HL-60/S4 treated with phorbol 12-myristate 13-acetate at 8.2 ng/mL for 4 days and 3 days (cell line): ENCODE data around the gene RAD51B.

Experiments
- in situ Hi-C: fragments of 300-500 bp; cut with MboI; formaldehyde crosslinking; loops from 2 replicates; pipeline ENCODE4 v1.15.0; 2022; ENCODE audit warnings: low sequenced_read_pairs

The RAD51B gene

DNA sequence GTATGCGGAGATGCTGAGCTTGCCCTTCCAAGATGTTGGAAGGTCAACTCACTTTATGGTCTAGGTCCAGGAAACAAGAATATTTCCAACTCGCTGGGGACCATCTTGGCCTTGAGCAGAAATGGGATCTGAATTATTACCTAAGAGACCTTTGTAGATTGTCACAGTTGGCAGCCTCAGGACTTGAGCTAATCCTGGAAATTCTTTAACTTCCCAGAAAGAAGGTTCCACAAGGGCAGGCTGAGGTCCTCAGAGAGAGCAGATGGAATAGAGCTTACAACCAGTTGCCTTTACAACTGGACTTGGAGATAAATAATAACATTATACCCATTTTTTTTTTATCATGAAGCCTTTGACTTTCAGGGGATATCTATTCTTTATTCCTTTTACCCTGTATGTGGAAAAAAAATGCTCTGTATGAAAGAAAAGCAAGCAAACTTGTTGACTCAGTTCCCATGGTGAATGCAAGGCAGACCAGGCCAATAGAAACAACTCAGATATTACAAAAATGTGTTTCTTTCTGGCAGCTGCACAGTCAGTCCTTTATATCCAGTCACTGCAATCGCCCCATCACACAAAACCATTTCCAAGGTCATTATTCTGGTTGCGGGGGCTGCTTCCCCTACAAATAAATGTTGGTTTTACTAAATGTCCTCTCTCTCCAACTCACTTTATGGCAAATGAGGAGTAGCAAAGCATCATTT lies 571.9 kb downstream of the RAD51B start:
- in situ Hi-C loops = no loop called here

DNA sequence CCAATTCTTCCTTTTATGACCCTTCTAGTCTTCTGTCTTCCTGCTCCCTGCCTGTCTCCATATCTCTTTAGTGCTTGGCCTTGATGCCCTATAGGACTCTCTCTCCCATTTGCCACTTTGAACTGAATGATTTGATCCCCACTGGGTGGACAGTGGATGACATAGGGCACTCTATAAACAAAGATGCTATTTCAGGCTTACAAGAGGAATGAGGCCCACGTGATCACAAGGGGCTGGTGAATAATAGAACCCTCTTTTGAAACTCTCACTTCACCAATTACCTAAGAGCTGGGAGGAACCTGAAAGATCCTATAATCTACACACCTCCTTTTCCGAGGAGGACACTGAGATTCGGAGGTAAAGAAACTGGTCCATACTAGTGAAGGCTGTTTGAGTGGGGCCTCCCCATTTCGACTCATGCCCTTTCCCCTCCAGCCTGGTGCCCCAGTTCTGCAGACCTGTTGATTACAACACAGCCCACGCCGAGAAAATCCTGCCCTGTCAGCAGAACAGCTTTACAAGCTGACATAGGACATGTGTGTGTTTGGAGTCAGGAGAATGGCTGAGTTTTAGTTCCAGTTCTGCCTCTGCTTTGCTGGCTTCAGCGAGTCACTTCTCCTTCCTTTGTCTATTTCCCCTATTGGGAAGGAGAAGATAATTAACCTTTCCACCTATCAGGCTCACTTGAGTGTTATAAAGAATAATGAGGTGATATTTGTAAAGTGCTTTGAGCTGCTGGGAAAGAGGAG lies 573.0 kb downstream of the RAD51B start:
- in situ Hi-C loops = no loop called here

DNA sequence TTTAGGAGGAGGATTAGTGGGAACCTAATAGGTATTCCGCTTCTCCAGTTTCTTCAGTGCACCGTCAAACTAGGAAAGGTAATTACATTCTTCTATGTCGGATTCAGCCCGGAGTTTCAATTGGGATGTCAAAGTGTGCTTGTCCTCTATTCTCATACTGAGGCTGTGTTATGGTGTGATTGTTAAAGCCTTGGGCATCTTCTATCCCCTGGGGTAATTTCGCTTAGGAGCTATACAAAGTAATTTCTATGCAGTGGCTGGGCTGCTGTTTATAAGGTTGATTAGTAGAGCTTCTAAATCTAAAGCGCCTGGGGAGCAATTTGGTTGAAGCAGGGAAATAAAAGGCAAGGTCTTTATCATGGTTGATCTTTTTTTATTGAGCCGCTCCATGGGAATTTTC lies 573.7 kb downstream of the RAD51B start:
- in situ Hi-C loops = no loop called here

DNA sequence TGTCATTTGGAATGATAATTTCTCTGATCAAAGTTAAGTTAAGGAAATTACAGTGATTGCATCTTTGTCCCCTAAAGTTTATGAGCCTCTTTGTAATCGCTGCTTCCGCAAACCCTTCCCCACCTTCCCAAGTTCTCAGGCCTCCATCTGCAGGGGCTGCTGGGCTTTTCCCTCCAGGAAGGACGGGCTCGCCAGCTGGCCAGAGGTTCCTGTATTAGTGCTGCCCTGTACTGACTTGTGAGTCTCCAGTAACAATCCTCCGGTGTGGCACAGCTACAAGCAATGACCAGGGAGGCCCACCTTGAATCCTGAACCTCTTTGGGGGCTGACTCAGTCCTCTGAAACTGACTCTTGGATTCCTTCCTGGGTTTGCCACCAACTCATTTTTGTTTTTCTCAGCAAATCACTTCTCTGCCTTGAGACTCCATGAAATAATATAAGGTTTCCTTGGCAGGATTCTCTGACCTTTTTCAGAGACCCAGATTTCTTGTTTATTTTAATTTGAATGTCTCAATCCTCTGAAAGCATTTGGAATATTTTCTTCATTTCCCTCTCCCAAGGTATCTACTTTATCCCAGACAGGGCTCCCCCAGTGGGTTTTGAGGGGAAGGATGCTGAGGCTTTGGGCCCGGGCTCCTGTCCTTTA lies 574.7 kb downstream of the RAD51B start:
- in situ Hi-C loops = no loop called here

DNA sequence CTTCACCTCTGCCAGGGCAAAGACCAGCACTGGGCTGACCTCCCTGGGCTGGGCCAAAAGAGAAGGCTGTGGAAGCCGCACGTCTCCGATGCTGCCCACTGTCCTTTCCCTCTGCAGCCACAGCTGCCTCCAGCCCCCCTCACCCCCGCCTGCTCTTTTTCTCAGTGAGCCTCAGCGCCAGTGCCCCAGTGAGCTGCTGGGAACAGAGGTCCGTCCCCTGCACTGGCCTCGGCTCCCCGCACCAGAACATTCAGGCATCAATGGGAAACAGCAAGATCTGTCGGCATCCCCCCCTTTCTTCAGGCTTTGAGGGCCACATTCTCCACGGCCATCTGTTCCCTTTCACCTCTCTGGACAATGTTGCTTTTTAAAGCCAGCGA lies 575.2 kb downstream of the RAD51B start:
- in situ Hi-C loops = no loop called here

DNA sequence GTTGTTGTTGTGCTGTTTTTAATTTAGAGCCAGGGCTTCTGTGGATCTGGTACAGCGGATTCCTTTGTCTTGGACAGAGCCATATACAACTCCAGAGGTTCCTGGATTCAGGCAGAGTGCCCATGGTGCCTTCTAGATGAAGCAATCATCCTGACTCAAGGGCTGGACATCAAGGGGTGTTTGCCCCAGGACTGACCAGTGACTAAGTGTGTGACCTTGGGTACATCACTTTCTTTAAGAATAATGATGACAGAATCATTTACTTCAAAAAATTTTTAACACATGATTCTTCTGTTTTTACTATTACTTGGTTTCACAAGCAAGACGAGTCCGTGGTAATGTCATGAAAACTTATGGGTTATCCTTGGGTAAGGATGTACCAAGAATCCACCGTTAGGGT lies 576.0 kb downstream of the RAD51B start:
- in situ Hi-C loops = no loop called here

DNA sequence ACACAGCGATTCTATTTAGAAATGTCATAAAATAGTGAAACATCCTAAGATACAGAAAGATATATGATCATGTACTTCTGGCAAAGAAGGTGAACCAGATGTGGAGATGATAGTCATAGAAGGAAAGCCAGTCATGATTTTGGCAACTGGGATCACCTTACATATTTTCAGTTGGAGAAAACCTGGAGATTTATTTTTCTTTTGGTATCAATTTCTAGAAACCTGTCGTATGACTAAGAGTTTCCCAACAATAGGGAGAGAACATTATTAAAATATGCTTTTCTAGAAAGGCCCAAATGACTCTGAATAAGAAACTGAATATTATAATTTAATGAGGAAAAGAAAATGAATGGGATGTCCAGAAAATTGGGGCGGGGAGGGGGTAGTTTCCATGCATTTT lies 576.9 kb downstream of the RAD51B start:
- in situ Hi-C loops = no loop called here

DNA sequence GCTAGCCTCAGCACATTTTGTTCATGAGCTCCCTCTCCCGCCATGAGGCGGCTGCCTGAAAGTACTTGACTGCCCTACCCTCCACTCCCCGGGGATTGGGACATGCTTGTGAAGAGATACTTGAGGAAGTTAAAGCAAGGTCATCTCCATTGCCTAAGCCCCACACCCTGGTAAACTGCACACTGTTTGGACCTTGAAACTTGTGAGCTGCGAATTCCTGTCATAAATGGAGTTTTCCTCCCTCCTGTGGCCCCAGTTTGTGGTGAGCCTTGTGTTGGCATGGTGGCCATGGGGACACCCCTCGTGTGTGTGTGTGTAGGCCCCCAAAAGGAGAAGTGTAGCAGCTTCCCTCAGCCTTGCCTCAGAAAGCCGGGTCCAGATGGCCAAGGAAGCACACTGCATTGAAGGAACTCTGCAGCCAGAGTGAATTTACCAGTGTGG lies 577.8 kb downstream of the RAD51B start:
- in situ Hi-C loops = no loop called here

DNA sequence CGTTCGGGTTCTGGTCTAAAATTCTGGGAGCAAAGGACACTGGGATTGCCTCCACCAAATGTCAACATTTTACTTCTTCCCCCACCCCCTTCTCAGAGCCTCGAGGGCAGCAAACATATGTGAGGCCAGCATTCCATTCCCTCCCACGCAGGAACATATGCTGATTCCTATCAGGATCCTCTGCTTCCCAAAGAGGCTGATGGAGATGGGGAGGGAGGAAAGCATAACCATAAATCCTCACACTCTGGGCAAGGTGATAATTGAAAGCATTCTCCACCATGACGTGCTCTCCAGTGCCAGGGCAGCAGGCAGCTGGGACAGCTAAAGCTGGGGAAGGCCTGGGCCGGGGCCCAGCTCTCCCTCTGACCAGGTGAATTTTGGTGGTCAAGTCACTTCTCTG lies 578.2 kb downstream of the RAD51B start:
- in situ Hi-C loops = no loop called here

DNA sequence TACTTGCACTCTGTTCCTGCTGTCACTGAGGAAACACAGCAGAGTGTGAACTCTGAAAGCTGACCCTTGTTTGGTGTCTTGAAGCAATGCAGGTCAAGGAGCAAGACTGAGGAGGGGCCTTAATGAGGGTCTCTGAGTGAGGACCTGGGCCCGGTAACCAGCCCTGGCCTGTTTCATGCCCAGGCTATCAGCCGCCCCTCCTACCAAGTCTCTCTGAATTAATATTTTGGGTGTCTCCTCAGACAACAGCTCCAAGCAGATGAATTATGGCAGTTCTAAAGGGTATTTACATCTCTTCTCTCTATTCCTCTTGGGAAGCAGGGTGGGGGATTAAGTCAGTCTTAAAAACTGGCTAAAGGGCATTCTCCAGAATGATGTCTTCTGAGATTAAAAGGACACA lies 578.8 kb downstream of the RAD51B start:
- in situ Hi-C loops = no loop called here

DNA sequence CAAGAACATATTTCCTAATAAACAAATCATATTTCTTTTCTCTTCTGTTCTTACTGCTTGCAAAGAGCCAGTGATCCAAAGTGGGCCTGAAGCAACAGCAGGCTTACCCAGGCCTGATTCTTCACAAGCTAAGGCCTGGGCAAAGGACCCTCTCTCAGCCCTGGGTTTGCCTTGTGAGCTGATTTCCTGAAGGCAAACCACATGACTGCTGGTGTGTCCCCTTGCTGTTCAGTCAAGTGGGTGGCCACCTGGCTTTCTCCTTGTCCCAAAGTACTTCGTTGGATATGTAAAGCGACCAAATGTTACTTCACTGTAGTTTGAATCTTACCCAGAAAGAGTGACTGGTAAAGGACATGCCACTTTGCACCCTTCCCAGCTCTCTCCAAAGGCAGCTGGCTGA lies 580.4 kb downstream of the RAD51B start:
- in situ Hi-C loops = no loop called here

DNA sequence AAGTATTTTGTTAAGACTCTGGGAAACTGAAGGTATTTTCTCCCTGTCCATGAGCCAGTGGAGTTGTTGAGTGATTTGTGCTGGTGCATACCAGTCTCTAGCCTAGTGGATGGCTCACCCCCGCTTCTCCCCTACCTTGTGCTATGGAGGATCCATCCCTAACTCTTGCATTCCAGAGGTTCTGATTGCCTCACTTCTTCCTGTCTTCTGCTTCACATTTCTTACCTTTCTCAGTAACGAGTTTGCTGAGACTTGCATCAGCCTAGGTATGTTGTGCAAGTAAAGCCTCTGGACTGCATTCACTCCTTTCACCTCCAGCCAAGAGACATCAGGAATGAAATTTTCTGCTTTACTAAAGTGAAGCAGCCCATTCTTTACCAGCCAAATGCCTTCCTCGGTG lies 581.7 kb downstream of the RAD51B start:
- in situ Hi-C loops = no loop called here

DNA sequence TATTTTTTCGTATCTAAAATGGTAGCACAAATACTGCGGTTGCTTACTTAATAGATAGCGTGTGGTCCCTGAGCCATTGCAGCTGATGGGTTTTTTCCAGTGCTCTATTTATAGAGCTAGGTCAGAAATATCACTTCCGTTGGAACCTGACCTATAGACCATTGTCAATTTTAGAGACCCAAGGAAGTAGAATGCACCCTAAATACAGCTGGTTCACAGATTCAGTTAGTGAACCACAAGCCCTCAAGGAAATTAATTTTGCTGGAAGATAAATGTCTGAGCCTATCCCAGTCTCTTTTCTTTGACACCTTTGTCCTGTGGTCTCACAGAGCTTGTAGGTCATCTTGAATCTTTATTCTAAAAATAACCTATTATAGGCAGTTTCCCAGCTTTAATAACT lies 582.3 kb downstream of the RAD51B start:
- in situ Hi-C loops = no loop called here

DNA sequence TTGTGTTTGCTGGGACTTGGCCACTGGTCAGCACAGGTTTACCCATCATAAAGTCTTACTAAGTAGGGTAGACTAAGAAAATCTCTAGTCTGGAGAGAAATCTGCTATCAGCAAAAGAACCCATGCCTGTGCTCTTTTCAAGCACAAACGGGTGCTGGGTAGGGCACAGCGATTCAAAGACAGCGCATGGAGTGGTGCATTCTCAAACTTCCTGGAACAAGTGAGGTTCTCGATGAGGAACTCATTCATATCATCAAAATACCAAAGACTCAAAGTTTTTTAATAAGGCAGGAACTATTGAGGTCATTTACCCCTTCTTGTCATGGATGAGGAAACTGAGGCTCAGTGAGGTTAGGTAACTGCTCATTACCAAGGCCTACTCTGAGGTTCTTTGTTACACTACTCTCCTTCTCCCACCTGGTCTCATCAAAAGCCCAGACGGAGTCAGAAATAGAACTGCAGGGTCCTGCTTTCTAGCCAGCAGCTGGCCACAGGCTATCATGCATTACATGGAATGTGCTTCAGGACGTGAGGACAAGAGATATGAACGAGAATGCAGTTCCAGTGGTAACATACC lies 583.0 kb downstream of the RAD51B start:
- in situ Hi-C loops = no loop called here

DNA sequence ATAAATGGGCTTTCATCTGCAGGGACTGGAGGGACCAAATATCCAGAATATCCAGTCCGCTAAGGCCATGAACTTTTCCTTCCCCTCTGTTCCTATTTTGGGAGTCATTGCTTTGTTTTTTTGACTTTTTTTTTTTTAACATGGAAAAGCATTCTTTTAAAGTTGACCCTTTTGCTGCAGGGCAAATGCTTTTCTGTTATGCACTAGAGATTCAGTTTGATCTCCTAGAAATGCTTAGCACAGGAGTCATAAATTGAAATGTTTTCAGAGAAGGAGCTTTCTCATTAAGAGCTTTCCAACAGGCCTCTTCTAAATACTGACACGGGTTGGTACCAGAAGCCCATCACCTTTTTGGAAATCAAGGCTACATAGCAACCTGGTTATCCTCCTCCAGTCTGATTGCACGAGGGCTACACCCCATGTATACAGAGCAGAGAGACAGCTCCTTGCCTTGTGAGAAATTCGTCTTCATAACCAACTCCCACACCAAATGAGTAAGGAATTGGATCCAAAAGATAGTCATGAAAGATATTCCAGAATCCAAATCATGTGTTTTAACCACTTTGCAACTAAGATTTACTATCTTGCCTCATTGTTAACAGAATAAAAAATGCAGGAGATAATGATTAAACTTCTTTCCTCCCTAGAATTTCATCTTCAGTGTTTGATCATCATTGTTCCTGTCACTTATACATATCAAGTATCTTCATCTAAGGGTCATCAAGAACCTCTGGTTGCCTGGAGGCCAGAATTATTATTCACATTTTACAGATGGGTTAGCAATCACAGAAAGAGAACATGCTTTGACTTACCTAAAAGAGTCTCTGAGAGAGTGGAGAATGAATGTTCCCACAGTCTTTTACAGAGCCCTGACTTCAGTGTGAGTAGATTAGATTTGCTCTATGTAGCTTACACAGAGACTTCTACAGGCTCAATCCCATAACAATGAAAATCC lies 583.9 kb downstream of the RAD51B start:
- in situ Hi-C loops = no loop called here

DNA sequence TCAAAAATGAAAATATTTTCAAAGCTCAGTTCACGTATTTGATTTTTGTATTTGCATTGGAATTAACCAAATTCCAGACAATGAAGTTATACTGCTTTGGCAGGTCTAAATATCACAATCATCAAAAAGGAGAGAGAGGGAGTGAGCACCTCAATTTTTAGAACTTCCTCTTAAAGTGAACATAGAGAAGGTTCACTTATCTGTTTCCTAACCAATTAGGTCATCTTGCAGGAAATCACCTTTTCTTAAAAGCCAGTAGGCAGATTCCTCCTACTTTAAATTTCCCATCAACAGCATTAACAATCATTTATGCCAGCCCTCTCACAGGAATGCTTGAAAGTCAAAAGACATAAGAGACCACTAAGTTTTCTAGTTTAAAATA lies 584.6 kb downstream of the RAD51B start:
- in situ Hi-C loops = no loop called here

DNA sequence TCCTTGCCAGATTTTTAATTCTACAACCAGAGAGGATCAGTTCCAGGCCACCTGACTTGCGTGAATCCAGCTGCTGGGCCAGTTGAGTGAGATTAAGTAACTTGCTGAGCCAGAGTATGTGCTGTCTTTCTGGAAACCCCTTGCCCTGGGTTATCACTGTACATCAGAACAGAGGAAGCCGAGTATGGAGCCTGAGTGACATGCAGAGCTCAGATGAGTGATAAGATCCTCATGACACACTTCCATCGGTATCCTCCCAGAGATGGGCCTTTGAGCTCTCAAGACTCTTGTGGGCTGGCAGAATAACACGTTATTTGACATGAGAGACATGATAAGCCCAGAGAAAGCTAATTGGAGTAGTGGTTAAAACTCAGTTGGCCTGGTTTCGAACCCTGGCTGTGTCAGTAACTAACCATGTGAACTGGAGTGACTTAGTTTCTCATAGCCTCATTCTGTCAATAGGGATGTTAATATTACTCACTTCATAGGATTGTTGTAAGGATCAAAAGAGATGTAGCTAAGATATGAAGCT lies 585.1 kb downstream of the RAD51B start:
- in situ Hi-C loops = no loop called here

DNA sequence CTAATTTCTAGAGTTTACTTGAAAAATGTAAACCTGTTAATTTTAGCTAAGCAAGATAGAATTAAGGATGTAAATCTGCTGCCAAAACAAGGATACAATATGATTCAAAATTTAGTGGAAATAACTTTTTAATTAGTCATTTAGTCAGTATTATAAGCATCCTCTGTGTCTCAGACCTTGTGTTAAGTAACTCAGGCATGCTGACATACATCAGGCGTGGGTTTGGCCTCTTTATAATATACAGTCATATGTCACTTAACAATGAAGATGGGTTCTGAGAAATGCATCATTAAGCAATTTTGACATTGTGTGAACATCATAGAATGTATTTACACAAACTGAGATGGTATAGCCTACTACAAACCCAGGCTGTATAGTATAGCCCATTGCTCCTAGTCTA lies 586.4 kb downstream of the RAD51B start:
- in situ Hi-C loops = no loop called here

DNA sequence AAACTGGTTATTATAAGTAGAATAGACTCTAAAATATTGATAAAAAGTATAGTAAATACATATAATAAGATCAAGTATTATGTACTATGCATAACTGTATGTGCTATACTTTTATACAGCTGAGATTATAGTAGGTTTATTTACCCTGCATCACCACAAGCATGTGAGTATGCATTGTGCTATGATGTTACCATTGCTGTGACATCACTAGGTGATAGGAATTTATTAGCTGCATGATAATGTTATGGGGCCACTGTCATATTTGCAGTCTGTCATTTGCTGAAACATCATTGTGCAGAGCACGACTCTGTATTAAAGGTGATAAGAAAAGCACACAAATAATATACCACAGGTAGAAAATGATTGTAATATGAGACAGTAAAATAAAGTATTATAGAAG lies 587.7 kb downstream of the RAD51B start:
- in situ Hi-C loops = no loop called here

DNA sequence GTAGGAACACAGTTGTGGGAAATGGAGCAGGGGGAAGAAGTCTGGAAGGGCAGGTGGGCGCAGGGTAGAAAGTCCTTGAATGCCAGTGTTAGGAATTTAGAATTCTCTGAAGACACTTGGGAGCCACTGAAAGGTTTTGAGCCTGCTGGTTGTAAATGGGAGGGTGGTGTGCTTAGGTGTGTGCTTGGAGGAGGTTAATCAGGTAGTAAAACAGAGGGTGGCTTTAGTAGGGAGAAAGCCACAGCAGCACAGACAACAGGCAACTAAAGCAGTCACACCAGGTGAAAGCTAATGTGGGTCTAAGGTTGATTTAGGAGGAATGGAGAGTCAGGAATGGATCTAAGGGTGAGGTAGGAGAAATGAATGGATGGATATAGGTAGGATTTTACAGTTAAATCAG lies 588.2 kb downstream of the RAD51B start:
- in situ Hi-C loops = no loop called here

DNA sequence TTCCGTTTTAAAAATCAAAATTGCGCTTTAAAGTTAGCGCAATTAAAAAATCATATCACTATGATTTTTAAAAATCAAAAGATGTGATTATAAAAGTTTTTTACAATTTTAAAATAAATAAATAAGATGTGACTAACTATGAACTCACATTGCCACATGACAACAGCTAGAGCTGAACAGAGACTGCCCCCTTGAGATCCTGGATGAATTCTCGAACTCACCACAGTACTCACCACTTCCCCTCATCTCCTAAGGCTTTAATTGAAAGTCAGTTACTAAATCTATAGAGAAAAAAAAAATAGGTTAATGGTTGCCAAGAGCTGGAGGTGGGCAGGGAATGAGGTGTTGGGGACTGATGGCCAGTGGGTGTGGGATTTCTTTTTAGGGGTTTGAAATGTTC lies 589.1 kb downstream of the RAD51B start:
- in situ Hi-C loops = no loop called here
